ENCODE results near the gene IFIT5.

DNA sequence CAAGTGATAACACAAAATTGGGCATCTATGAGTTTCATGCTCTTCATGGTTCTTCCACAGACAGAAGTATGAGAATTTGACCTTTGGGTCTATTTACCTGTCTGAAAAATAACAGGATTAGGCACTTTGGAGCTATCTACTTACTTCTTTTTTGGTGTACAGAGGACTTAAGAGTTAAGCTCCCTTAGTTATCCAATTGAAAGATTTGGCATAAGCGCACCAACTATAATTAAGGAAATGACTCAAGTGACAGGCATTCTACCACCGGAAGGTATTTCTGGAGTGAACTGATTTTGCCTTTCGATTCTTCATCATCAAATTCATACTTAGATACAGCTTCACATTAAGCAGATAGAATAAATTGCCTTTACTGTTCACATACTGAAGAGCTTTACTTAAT is 43.9 kb downstream of the IFIT5 start:
- no peak for TF ChIP-seq POLR2A (IDR thresholded peaks at IDR 0.05)
- TF ChIP-seq, protein P1, sequence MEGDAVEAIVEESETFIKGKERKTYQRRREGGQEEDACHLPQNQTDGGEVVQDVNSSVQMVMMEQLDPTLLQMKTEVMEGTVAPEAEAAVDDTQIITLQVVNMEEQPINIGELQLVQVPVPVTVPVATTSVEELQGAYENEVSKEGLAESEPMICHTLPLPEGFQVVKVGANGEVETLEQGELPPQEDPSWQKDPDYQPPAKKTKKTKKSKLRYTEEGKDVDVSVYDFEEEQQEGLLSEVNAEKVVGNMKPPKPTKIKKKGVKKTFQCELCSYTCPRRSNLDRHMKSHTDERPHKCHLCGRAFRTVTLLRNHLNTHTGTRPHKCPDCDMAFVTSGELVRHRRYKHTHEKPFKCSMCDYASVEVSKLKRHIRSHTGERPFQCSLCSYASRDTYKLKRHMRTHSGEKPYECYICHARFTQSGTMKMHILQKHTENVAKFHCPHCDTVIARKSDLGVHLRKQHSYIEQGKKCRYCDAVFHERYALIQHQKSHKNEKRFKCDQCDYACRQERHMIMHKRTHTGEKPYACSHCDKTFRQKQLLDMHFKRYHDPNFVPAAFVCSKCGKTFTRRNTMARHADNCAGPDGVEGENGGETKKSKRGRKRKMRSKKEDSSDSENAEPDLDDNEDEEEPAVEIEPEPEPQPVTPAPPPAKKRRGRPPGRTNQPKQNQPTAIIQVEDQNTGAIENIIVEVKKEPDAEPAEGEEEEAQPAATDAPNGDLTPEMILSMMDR (IDR thresholded peaks at IDR 0.05): no peak

Measured in heart left ventricle (tissue), 13 donors.